HepG2 (cell line): ENCODE measurements around the gene GALP. TPM values are rescaled to one million over a fixed set of nuclear protein-coding genes. Genes with fewer than 3 reads are reported as not detected.

Experiments
- HMGXB3 ChIP-seq: sonication (generic); formaldehyde crosslinking; IDR thresholded peaks from 2 replicates; pipeline ENCODE4 v1.4.0; 2020; ENCODE audit warnings: missing genetic modification reagents, borderline replicate concordance
- MAF1 ChIP-seq: sonication (generic); formaldehyde crosslinking; IDR thresholded peaks from 2 replicates; pipeline ENCODE4 v1.5.0; 2020; ENCODE audit warnings: missing genetic modification reagents, borderline replicate concordance
- NFE2L2 ChIP-seq: fragments of 150-350 bp; IDR thresholded peaks from 2 replicates; pipeline ENCODE4 v1.6.1; 2014; ENCODE audit warnings: low read length
- RBM22 ChIP-seq: fragments of 200-400 bp; formaldehyde crosslinking; optimal IDR thresholded peaks from 2 replicates; pipeline ENCODE3; 2017; ENCODE audit warnings: mild to moderate bottlenecking, low read length, moderate library complexity
- REXO4 ChIP-seq: sonication (generic); formaldehyde crosslinking; IDR thresholded peaks from 2 replicates; pipeline ENCODE4 v1.8.0; 2022; ENCODE audit warnings: missing genetic modification reagents, mild to moderate bottlenecking, borderline replicate concordance
- TIGD3 ChIP-seq: sonication (generic); formaldehyde crosslinking; IDR thresholded peaks from 2 replicates; pipeline ENCODE4 v1.5.1; 2020; ENCODE audit warnings: mild to moderate bottlenecking, missing genetic modification reagents, borderline replicate concordance
- U2AF1 ChIP-seq: fragments of 200-400 bp; formaldehyde crosslinking; optimal IDR thresholded peaks from 2 replicates; pipeline ENCODE3; 2017; ENCODE audit warnings: mild to moderate bottlenecking, low read depth, low read length
- ZBTB38 ChIP-seq: sonication (generic); formaldehyde crosslinking; IDR thresholded peaks from 2 replicates; pipeline ENCODE4 v1.5.1; 2020; ENCODE audit warnings: mild to moderate bottlenecking, missing genetic modification reagents
- ZBTB40 ChIP-seq, 2 experiments: fragments of 450-650 bp in 1 of 2; sonication (generic) in 1 of 2; formaldehyde crosslinking in 1 of 2; IDR thresholded peaks; 2 replicates each; pipeline versions ENCODE4 v1.6.1 to v1.8.0; 2016 to 2022; ENCODE audit warnings: antibody characterized with exemption in 1 of 2, mild to moderate bottlenecking in 1 of 2, missing genetic modification reagents in 1 of 2
- ZFP82 ChIP-seq: sonication (generic); formaldehyde crosslinking; IDR thresholded peaks from 2 replicates; pipeline ENCODE4 v1.5.1; 2020; ENCODE audit warnings: mild to moderate bottlenecking, missing genetic modification reagents, borderline replicate concordance
- ZNF234 ChIP-seq: sonication (generic); formaldehyde crosslinking; conservative IDR thresholded peaks from 2 replicates; pipeline ENCODE4 v1.5.1; 2020; ENCODE audit warnings: mild to moderate bottlenecking, missing genetic modification reagents
- ZNF253 ChIP-seq: sonication (generic); formaldehyde crosslinking; IDR thresholded peaks from 2 replicates; pipeline ENCODE4 v1.8.0; 2022; ENCODE audit warnings: mild to moderate bottlenecking, missing genetic modification reagents, borderline replicate concordance
- ZNF256 ChIP-seq: sonication (generic); formaldehyde crosslinking; conservative IDR thresholded peaks from 2 replicates; pipeline ENCODE4 v1.4.0; 2020; ENCODE audit warnings: missing genetic modification reagents
- ZNF775 ChIP-seq: sonication (generic); formaldehyde crosslinking; IDR thresholded peaks from 2 replicates; pipeline ENCODE4 v1.4.0; 2020; ENCODE audit warnings: missing genetic modification reagents, mild to moderate bottlenecking, moderate library complexity, borderline replicate concordance
- ZSCAN30 ChIP-seq: sonication (generic); formaldehyde crosslinking; IDR thresholded peaks from 2 replicates; pipeline ENCODE4 v1.5.0; 2020; ENCODE audit warnings: mild to moderate bottlenecking, missing genetic modification reagents
- polyA plus RNA-seq, 8 experiments: library from polyadenylated mRNA; depleted of rRNA in 3 of 8; stranded (reverse) in 7 of 8; unstranded in 1 of 8; fragments of >200 nt; fragmentation: Illumina TruSeq in 4 of 8; extraction: Trizol in 4 of 8; gene quantifications; 2 replicates each; pipeline versions ENCODE4 v1.2.1 to v1.2.3, GENCODE V29; 2011 to 2016; ENCODE audit warnings: low read depth in 4 of 8, missing spikeins in 1 of 8, mixed read lengths in 1 of 8; ENCODE audit not compliant: insufficient read depth in 1 of 8
- total RNA-seq, 5 experiments: library from RNA; depleted of rRNA; stranded (reverse); fragments of >200 nt; fragmentation: Illumina TruSeq; extraction: Trizol; gene quantifications; 2 replicates each; pipeline ENCODE4 v1.2.3, GENCODE V29; 2016; ENCODE audit warnings: low read depth in 1 of 5

The GALP gene
- total and polyA plus RNA-seq, 2 of the 13 experiments (the other 11 are each of a cell fraction or from before 2014, with no cell fraction given) = not detected

- TF ChIP-seq ZBTB40 (IDR thresholded peaks at IDR 0.05) (no peak), ZBTB40 (CRISPR knock-in tag; IDR thresholded peaks at IDR 0.05) (no peak), ZFP82 (no peak), ZNF775 (CRISPR knock-in tag) (no peak), RBM22 (peak; percentile 73), ZNF234 (CRISPR knock-in tag) (no peak), MAF1 (CRISPR knock-in tag) (no peak), HMGXB3 (no peak), ZSCAN30 (CRISPR knock-in tag) (no peak), NFE2L2 (no peak), REXO4 (CRISPR knock-in tag) (no peak), ZNF253 (no peak), U2AF1 (no peak), ZNF256 (CRISPR knock-in tag) (peak; percentile 61; the same call in 1 of the 2 replicates), ZBTB38 (CRISPR knock-in tag) (no peak), TIGD3 (CRISPR knock-in tag) (no peak)
Measured at GRCh38 chr19:56142897-56143434, 32.8 kb upstream of the GALP start (continued).
